ENCODE data around the gene PDGFRA. TPM values are rescaled to one million over a fixed set of nuclear protein-coding genes. Genes with fewer than 3 reads are reported as not detected.
A peak's percentile ranks its signal among the peaks of the same experiment; 100 is the strongest.

Gene PDGFRA
- polyA plus RNA-seq: 10 to 100 TPM in 2 of 4 donors, 1 to 10 TPM in 1, under 1 TPM in 1; 0.67 to 73.7 (median 7.7) TPM
- long read RNA-seq, donor 1, full-length matches to known transcripts: 13 of 85 reads
- long read RNA-seq, donor 1, partial matches to known transcripts: 72 of 85 reads
- long read RNA-seq, donor 1, other reads (novel, unspliced or antisense): 0 of 85 reads
- long read RNA-seq, donor 2, full-length matches to known transcripts: 1 of 1 reads
- long read RNA-seq, donor 2, partial matches to known transcripts: 0 of 1 reads
- long read RNA-seq, donor 2, other reads (novel, unspliced or antisense): 0 of 1 reads
- long read RNA-seq, donor 3, full-length matches to known transcripts: 4 of 18 reads
- long read RNA-seq, donor 3, partial matches to known transcripts: 14 of 18 reads
- long read RNA-seq, donor 3, other reads (novel, unspliced or antisense): 0 of 18 reads
- long read RNA-seq, donor 4: 0 reads
- long read RNA-seq, donor 5, partial matches to known transcripts: 0 of 1 reads
- long read RNA-seq, donor 5, other reads (novel, unspliced or antisense): 0 of 1 reads
- long read RNA-seq, donor 6, full-length matches to known transcripts: 4 of 4 reads
- long read RNA-seq, donor 6, partial matches to known transcripts: 0 of 4 reads
- long read RNA-seq, donor 6, other reads (novel, unspliced or antisense): 0 of 4 reads
- long read RNA-seq, donor 7: 0 reads
- long read RNA-seq, donor 8: 0 reads
- long read RNA-seq, donor 9, full-length matches to known transcripts: 1 of 1 reads
- long read RNA-seq, donor 9, partial matches to known transcripts: 0 of 1 reads
- long read RNA-seq, donor 9, other reads (novel, unspliced or antisense): 0 of 1 reads
- long read RNA-seq, donor 10, full-length matches to known transcripts: 9 of 21 reads
- long read RNA-seq, donor 10, partial matches to known transcripts: 12 of 21 reads
- long read RNA-seq, donor 10, other reads (novel, unspliced or antisense): 0 of 21 reads

GRCh38 chr4:54228961-54229501 is at the start of gene PDGFRA:
Gene PDGFRA, plus strand, starts transcription at chr4:54229293. Its CDS starts 29,476 bp downstream, at chr4:54258769.
- 7 to 9% (median 8%) methylated on average over 15 of the region's 15 CpGs for WGBS, 3 donors
- Histone ChIP-seq H3K27me3 (ENCODE audit: control insufficient read depth in 3 of 3, insufficient read depth in 3 of 3, low read length in 3 of 3) (peaks cover 19 to 96% (median 32%) of the 10 kb centered on the region in 3 donors), H3K4me3 (ENCODE audit: low read depth in 1 of 3, low read length in 3 of 3) (peak within 1 kb of the TSS; percentile 25 to 54 (median 29)), H3K9me3 (ENCODE audit: control insufficient read depth in 2 of 2, insufficient read depth in 1 of 2, low read depth in 1 of 2, low read length in 1 of 2) (no peaks in the 10 kb centered on the region), H3K36me3 (ENCODE audit: control insufficient read depth in 3 of 3, insufficient read depth in 2 of 3, low read depth in 1 of 3, low read length in 3 of 3) (peaks cover 0 to 13% (median 0%) of the 10 kb centered on the region in 3 donors), H3K4me1 (ENCODE audit: control insufficient read depth in 3 of 3, insufficient read depth in 2 of 3, low read depth in 1 of 3, low read length in 2 of 3) (peaks cover 2 to 34% (median 4%) of the 10 kb centered on the region in 3 donors), H3K27ac (ENCODE audit: low read depth in 1 of 3, low read length in 2 of 3) (peak within 1 kb of the TSS in 2 of 3 donors; percentile 51 to 75)
- DNase-seq (peak in 1 of 2 donors; percentile 53), FAIRE-seq (no peak)

GRCh38 chr4:54184581-54184980 is 44.5 kb upstream of the PDGFRA start:
- 52 to 57% (median 57%) methylated on average over 3 of the region's 3 CpGs for WGBS, 3 donors
- Histone ChIP-seq H3K27ac (ENCODE audit: low read depth in 1 of 3, low read length in 2 of 3) (no peak overlapping the region), H3K36me3 (ENCODE audit: control insufficient read depth in 3 of 3, insufficient read depth in 2 of 3, low read depth in 1 of 3, low read length in 3 of 3) (no peaks in the 10 kb centered on the region), H3K27me3 (ENCODE audit: control insufficient read depth in 3 of 3, insufficient read depth in 3 of 3, low read length in 3 of 3) (no peaks in the 10 kb centered on the region), H3K4me1 (ENCODE audit: control insufficient read depth in 3 of 3, insufficient read depth in 2 of 3, low read depth in 1 of 3, low read length in 2 of 3) (peaks cover 0 to 4% (median 0%) of the 10 kb centered on the region in 3 donors), H3K4me3 (ENCODE audit: low read depth in 1 of 3, low read length in 3 of 3) (no peak overlapping the region), H3K9me3 (ENCODE audit: control insufficient read depth in 2 of 2, insufficient read depth in 1 of 2, low read depth in 1 of 2, low read length in 1 of 2) (no peaks in the 10 kb centered on the region)
- peak; percentile 33 for FAIRE-seq
- DNase-seq: no peak

GRCh38 chr4:54185044-54185780 is 43.9 kb upstream of the PDGFRA start:
- Histone ChIP-seq H3K36me3 (ENCODE audit: control insufficient read depth in 3 of 3, insufficient read depth in 2 of 3, low read depth in 1 of 3, low read length in 3 of 3) (no peaks in the 10 kb centered on the region), H3K27ac (ENCODE audit: low read depth in 1 of 3, low read length in 2 of 3) (no peak overlapping the region), H3K4me3 (ENCODE audit: low read depth in 1 of 3, low read length in 3 of 3) (no peak overlapping the region), H3K27me3 (ENCODE audit: control insufficient read depth in 3 of 3, insufficient read depth in 3 of 3, low read length in 3 of 3) (no peaks in the 10 kb centered on the region), H3K4me1 (ENCODE audit: control insufficient read depth in 3 of 3, insufficient read depth in 2 of 3, low read depth in 1 of 3, low read length in 2 of 3) (peaks cover 0 to 4% (median 0%) of the 10 kb centered on the region in 3 donors), H3K9me3 (ENCODE audit: control insufficient read depth in 2 of 2, insufficient read depth in 1 of 2, low read depth in 1 of 2, low read length in 1 of 2) (no peaks in the 10 kb centered on the region)
- 35 to 62% (median 38%) methylated on average over 5 of the region's 5 CpGs for WGBS, 3 donors
- DNase-seq (no peak), FAIRE-seq (no peak)

GRCh38 chr4:54185866-54186265 is 43.2 kb upstream of the PDGFRA start:
- H3K4me3 ChIP-seq (ENCODE audit: low read depth in 1 of 3, low read length in 3 of 3): no peak overlapping the region
- no peak for FAIRE-seq

GRCh38 chr4:54186371-54186770 is 42.7 kb upstream of the PDGFRA start:
- Histone ChIP-seq H3K4me3 (ENCODE audit: low read depth in 1 of 3, low read length in 3 of 3) (no peak overlapping the region), H3K9me3 (ENCODE audit: control insufficient read depth in 2 of 2, insufficient read depth in 1 of 2, low read depth in 1 of 2, low read length in 1 of 2) (no peaks in the 10 kb centered on the region), H3K27me3 (ENCODE audit: control insufficient read depth in 3 of 3, insufficient read depth in 3 of 3, low read length in 3 of 3) (peaks cover 0 to 2% (median 0%) of the 10 kb centered on the region in 3 donors), H3K36me3 (ENCODE audit: control insufficient read depth in 3 of 3, insufficient read depth in 2 of 3, low read depth in 1 of 3, low read length in 3 of 3) (no peaks in the 10 kb centered on the region), H3K27ac (ENCODE audit: low read depth in 1 of 3, low read length in 2 of 3) (no peak overlapping the region), H3K4me1 (ENCODE audit: control insufficient read depth in 3 of 3, insufficient read depth in 2 of 3, low read depth in 1 of 3, low read length in 2 of 3) (peaks cover 0 to 4% (median 0%) of the 10 kb centered on the region in 3 donors)
- DNase-seq (no peak), FAIRE-seq (no peak)
- 88 to 93% (median 90%) methylated on average over 6 of the region's 6 CpGs for WGBS, 3 donors

More at GRCh38 chr4:54185866-54186265, 43.2 kb upstream of the PDGFRA start:
- H3K36me3 ChIP-seq (ENCODE audit: control insufficient read depth in 3 of 3, insufficient read depth in 2 of 3, low read depth in 1 of 3, low read length in 3 of 3): no peaks in the 10 kb centered on the region
- DNase-seq: peak; percentile 11 to 34
- H3K4me1 ChIP-seq (ENCODE audit: control insufficient read depth in 3 of 3, insufficient read depth in 2 of 3, low read depth in 1 of 3, low read length in 2 of 3): peaks cover 0 to 4% (median 0%) of the 10 kb centered on the region in 3 donors
- no peaks in the 10 kb centered on the region for H3K9me3 ChIP-seq (ENCODE audit: control insufficient read depth in 2 of 2, insufficient read depth in 1 of 2, low read depth in 1 of 2, low read length in 1 of 2)
- WGBS, 3 donors: 8 to 40% (median 33%) methylated on average over 1 of the region's 1 CpG
- H3K27ac ChIP-seq (ENCODE audit: low read depth in 1 of 3, low read length in 2 of 3): no peak overlapping the region
- H3K27me3 ChIP-seq (ENCODE audit: control insufficient read depth in 3 of 3, insufficient read depth in 3 of 3, low read length in 3 of 3): peaks cover 0 to under 1% (median 0%) of the 10 kb centered on the region in 3 donors

GRCh38 chr4:54187148-54187547 is 41.9 kb upstream of the PDGFRA start:
- Histone ChIP-seq H3K4me3 (ENCODE audit: low read depth in 1 of 3, low read length in 3 of 3) (no peak overlapping the region), H3K9me3 (ENCODE audit: control insufficient read depth in 2 of 2, insufficient read depth in 1 of 2, low read depth in 1 of 2, low read length in 1 of 2) (no peaks in the 10 kb centered on the region), H3K27me3 (ENCODE audit: control insufficient read depth in 3 of 3, insufficient read depth in 3 of 3, low read length in 3 of 3) (peaks cover 0 to 2% (median 0%) of the 10 kb centered on the region in 3 donors), H3K36me3 (ENCODE audit: control insufficient read depth in 3 of 3, insufficient read depth in 2 of 3, low read depth in 1 of 3, low read length in 3 of 3) (no peaks in the 10 kb centered on the region), H3K4me1 (ENCODE audit: control insufficient read depth in 3 of 3, insufficient read depth in 2 of 3, low read depth in 1 of 3, low read length in 2 of 3) (peaks cover 0 to 4% (median 0%) of the 10 kb centered on the region in 3 donors), H3K27ac (ENCODE audit: low read depth in 1 of 3, low read length in 2 of 3) (no peak overlapping the region)
- DNase-seq (no peak), FAIRE-seq (no peak)
- WGBS, 3 donors: 53 to 70% (median 59%) methylated on average over 9 of the region's 9 CpGs

DNA sequence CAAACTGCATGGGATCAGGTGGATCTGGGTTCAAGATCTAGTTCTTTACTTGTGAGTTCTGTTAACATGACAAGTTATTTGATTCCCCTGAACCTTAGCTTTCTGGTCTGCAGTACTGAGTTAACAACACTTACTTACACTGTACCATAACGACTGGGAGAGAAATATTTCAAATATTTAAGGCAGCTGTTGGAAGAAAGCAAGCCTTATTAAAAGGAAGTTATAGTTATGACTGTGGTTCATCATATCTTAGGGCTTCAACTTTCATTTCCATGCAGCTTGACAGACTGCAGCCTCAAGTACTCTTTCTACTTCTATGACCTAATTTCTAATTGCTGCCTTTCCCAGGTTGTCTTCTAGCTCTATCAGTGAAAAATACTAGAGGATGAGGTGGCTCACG is 40.0 kb upstream of the PDGFRA start:
- WGBS, 3 donors: 43 to 52% (median 52%) methylated on average over 2 of the region's 2 CpGs
- no peak overlapping the region for H3K27ac ChIP-seq (ENCODE audit: low read depth in 1 of 3, low read length in 2 of 3)
- peaks cover 0 to 2% (median 0%) of the 10 kb centered on the region in 3 donors for H3K27me3 ChIP-seq (ENCODE audit: control insufficient read depth in 3 of 3, insufficient read depth in 3 of 3, low read length in 3 of 3)
- H3K4me1 ChIP-seq (ENCODE audit: control insufficient read depth in 3 of 3, insufficient read depth in 2 of 3, low read depth in 1 of 3, low read length in 2 of 3): peaks cover 0 to 4% (median 0%) of the 10 kb centered on the region in 3 donors
- DNase-seq (no peak), FAIRE-seq (no peak)
- H3K4me3 ChIP-seq (ENCODE audit: low read depth in 1 of 3, low read length in 3 of 3): no peak overlapping the region
- H3K9me3 ChIP-seq (ENCODE audit: control insufficient read depth in 2 of 2, insufficient read depth in 1 of 2, low read depth in 1 of 2, low read length in 1 of 2): peaks cover 0 to 4% of the 10 kb centered on the region in 2 donors
- H3K36me3 ChIP-seq (ENCODE audit: control insufficient read depth in 3 of 3, insufficient read depth in 2 of 3, low read depth in 1 of 3, low read length in 3 of 3): no peaks in the 10 kb centered on the region
